Prostate gland (tissue), 2 donors: ENCODE data around the gene TGIF2. TPM values are rescaled to one million over a fixed set of nuclear protein-coding genes. Genes with fewer than 3 reads are reported as not detected.

Source experiments
- DNase-seq: peaks from one replicate; pipeline ENCODE4 v3.0.0-alpha.2; 2019; ENCODE audit warnings: low spot score
- H3K27ac ChIP-seq, 2 donors: fragments of 200-600 bp; sonication (generic); 2 replicates each; pipeline ENCODE4 v1.5.1; 2017 to 2019
- H3K27me3 ChIP-seq: fragments of 200-600 bp; sonication (generic); replicated peaks from 2 replicates; pipeline ENCODE4 v1.5.1; 2019; ENCODE audit not compliant: insufficient read depth
- H3K36me3 ChIP-seq, 2 donors: fragments of 200-600 bp; sonication (generic); 1 replicate in 1 of 2; 2 replicates in 1 of 2; pipeline versions ENCODE4 v1.5.1 to v1.8.1; 2017 to 2019
- H3K4me1 ChIP-seq: fragments of 200-600 bp; sonication (generic); replicated peaks from 2 replicates; pipeline ENCODE4 v1.5.1; 2019
- H3K4me3 ChIP-seq, 2 donors: fragments of 200-600 bp; sonication (generic); 2 replicates each; pipeline ENCODE4 v1.5.1; 2017 to 2019
- H3K9me3 ChIP-seq: fragments of 200-600 bp; sonication (generic); 2 replicates; pipeline ENCODE4 v1.5.1; 2017
- POLR2A ChIP-seq: fragments of 450-650 bp; IDR thresholded peaks from one replicate; pipeline ENCODE4 v1.6.1; 2016; ENCODE audit warnings: antibody characterized with exemption, mild to moderate bottlenecking
- POLR2AphosphoS5 ChIP-seq: sonication (generic); formaldehyde crosslinking; IDR thresholded peaks from one replicate; pipeline ENCODE4 v1.6.1; 2017; ENCODE audit warnings: antibody characterized with exemption
- WGBS: methylation state at CpG from one replicate; pipeline ENCODE4 v1.1.5; 2018; 5-methylcytosine and 5-hydroxymethylcytosine counted together
- intact Hi-C: fragments of 100-400 bp; cut with DNase I; formaldehyde crosslinking; loops from one replicate; pipeline ENCODE4 v1.14.2; 2022
- total RNA-seq, 2 donors: library from RNA; depleted of rRNA; stranded (reverse); fragments of >200 nt; gene quantifications; one replicate each; pipeline ENCODE4 v1.1.0, GENCODE V29; 2016
- TF ChIP-seq, protein P1 (sequence below), 4 experiments: fragments of 200-600 bp in 2 of 4; fragments of 450-650 bp in 2 of 4; sonication (generic) in 2 of 4; IDR thresholded peaks; 1 replicate in 3 of 4; 2 replicates in 1 of 4; pipeline ENCODE4 v1.5.1; 2016 to 2019; ENCODE audit warnings: antibody characterized with exemption in 4 of 4, mild to moderate bottlenecking in 2 of 4, moderate library complexity in 2 of 4

Gene TGIF2
- total RNA-seq, 2 donors from 2014 or later = 16.7 to 34.8 TPM

DNA sequence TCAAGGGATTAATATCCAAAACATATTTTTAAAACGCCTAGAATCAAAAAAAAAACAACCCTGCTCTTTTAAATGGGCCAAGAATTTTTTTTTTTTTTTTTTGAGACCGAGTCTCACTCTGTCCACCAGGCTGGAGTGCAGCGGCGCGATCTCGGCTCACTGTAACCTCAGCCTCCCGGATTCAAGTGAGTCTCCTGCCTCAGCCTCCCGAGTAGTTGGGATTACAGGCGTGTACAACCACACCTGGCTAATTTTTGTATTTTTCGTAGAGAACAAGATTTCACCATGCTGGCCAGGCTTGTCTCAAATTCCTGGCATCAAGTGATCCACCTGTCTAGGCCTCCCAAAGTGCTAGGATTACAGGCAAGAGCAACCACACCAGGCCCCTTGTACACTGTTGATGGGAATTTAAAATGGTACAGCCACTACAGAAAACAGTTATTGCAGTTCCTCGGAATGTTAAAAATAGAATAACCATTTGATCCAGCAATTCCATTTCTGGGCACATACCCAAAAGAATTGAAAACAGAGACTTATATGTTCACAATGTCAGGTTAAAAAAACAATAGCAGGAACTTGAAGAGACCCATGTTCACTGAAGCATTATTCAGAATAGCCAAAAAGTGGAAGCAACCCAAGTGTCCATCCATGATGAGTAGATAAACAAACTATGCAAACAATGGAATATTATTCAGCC lies 35.2 kb upstream of the TGIF2 start:
- Histone ChIP-seq H3K9me3 (no peaks in the 10 kb centered on the region), H3K27me3 (no peaks in the 10 kb centered on the region), H3K27ac (peak overlapping the region; percentile 33 to 51), H3K4me1 (no peaks in the 10 kb centered on the region), H3K36me3 (no peaks in the 10 kb centered on the region), H3K4me3 (no peak overlapping the region)
- intact Hi-C loops = no loop called here
- DNase-seq = no peak
- WGBS = 71% methylated on average over 11 of the region's 11 CpGs
- TF ChIP-seq POLR2A (no peak), POLR2AphosphoS5 (peak; percentile 42)

DNA sequence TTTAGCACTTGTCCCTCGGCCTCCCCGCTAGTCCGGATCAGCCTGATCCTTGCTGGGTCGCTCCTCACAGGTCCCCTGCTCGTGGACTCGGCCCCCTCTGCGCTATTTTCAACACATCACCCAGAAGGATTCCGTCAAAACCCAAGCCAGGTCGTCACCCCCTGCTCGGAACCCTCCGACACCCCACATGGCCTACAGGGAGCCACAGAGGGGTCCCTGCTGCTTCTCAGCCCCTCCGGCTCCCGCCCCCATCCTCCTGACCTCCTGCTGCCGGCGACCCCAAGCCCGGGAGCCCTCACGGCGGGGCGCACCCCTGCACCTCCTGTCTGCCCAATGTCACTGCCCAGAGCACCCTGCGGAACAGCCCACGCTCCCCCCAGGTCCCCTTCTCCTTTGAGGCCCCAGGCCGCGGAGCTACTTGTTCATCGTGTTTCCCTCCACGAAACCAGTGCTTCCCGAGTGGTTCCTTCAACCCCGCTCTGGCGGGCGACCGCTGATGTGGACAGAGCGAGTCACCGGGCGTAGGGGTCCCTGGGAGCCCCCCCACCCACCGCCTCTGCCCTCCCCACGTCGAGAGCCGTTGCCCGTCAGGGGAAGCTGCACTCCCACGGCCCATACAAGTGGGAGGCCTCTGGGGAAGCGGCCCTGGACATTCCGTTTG lies 32.7 kb upstream of the TGIF2 start:
- H3K4me1 ChIP-seq = no peaks in the 10 kb centered on the region
- H3K9me3 ChIP-seq = no peaks in the 10 kb centered on the region
- 41% methylated on average over 39 of the region's 41 CpGs for WGBS
- H3K36me3 ChIP-seq = no peaks in the 10 kb centered on the region
- peak overlapping the region; percentile 45 to 68 for H3K4me3 ChIP-seq
- H3K27me3 ChIP-seq = no peaks in the 10 kb centered on the region
- intact Hi-C loops = no loop called here
- peak overlapping the region; percentile 81 to 95 for H3K27ac ChIP-seq
- no peak for DNase-seq
- TF ChIP-seq POLR2AphosphoS5 (no peak), POLR2A (no peak)
- TF ChIP-seq, protein P1, sequence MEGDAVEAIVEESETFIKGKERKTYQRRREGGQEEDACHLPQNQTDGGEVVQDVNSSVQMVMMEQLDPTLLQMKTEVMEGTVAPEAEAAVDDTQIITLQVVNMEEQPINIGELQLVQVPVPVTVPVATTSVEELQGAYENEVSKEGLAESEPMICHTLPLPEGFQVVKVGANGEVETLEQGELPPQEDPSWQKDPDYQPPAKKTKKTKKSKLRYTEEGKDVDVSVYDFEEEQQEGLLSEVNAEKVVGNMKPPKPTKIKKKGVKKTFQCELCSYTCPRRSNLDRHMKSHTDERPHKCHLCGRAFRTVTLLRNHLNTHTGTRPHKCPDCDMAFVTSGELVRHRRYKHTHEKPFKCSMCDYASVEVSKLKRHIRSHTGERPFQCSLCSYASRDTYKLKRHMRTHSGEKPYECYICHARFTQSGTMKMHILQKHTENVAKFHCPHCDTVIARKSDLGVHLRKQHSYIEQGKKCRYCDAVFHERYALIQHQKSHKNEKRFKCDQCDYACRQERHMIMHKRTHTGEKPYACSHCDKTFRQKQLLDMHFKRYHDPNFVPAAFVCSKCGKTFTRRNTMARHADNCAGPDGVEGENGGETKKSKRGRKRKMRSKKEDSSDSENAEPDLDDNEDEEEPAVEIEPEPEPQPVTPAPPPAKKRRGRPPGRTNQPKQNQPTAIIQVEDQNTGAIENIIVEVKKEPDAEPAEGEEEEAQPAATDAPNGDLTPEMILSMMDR (IDR thresholded peaks at IDR 0.05) = no peak

DNA sequence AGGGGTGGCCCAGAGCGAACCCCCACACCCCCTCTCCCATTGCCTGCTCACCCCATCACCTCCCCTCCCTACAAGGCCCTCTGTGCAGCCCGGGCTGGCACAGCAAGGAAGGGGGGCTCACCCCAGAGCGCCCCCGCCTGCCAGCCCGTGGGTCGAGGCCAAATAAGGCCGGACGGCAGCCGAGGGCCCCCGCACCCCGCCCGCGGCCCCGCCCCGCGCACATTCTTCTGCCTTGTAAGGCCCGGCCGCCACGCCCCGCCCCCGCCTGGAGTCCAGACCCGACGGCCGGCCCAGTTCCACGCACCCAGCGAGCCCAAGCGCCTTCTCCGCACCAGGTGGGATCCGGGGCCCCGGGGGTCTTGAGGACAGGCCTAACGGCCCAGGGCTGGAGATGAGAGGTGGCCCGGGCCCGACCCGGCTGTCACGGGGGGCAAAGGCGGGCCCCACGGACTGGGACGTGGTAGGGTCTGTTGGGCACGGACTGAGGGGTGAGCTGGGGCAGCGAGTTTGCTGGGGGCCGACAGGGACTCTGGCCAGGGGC lies 32.1 kb upstream of the TGIF2 start, which contains the start of gene MYL9:
TSS of gene MYL9 (plus strand) at position 293 of the 541 bp plus-strand sequence. CDS start 3,366 bp downstream, outside the sequence.
- Histone ChIP-seq H3K4me3 (peak within 1 kb of the TSS; percentile 45 to 68), H3K36me3 (no peaks in the 10 kb centered on the region), H3K4me1 (no peaks in the 10 kb centered on the region), H3K9me3 (no peaks in the 10 kb centered on the region), H3K27me3 (no peaks in the 10 kb centered on the region), H3K27ac (peak within 1 kb of the TSS; percentile 81 to 95)
- 2% methylated on average over 20 of the region's 41 CpGs for WGBS
- peak; percentile 86 for DNase-seq
- intact Hi-C loops = no loop called here
- TF ChIP-seq, protein P1 (IDR thresholded peaks at IDR 0.05) = no peak
- TF ChIP-seq POLR2A = peak; percentile 28
- peak; percentile 26 for TF ChIP-seq POLR2AphosphoS5

DNA sequence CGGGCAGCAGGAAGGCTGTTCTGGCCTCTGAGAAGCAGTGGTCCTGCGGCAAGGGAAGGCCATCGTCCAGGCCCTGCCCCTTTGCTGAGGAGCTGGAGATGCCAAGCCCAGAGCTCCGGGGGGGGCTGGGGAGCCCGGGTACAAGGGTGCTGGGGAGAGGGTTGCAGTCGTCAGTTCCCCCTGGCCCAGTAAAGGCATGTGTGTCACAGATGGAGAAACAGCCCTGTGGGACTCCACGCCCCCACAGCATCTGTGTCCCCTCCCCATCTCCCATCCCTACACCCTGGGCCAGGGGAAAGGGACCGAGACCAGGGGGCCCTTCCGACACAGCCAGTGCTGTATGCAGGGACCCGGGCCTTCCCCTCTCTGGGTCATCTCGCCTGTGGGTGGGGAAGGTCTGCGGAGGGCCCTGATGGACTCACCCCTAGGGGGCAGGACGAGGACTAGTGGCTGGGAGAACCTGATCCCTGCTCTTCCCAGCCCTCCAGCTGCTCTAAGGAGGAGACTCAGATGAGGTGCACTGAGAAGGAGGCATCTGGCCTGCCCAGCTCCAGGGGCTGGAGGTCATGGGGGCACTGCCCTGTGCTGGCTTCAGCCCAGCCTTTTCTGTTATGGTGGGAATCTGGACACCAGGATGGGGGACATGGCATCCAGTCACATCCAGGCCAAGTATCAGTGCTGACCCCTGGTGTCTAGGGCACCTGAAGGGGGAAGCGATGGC lies 31.5 kb upstream of the TGIF2 start:
- Histone ChIP-seq H3K4me1 (no peaks in the 10 kb centered on the region), H3K27ac (peak overlapping the region; percentile 81 to 95), H3K9me3 (no peaks in the 10 kb centered on the region), H3K4me3 (peak overlapping the region; percentile 45 to 68), H3K36me3 (no peaks in the 10 kb centered on the region), H3K27me3 (no peaks in the 10 kb centered on the region)
- 12% methylated on average over 14 of the region's 14 CpGs for WGBS
- DNase-seq = no peak
- TF ChIP-seq POLR2A = no peak
- TF ChIP-seq, protein P1 (IDR thresholded peaks at IDR 0.05) = peak in 3 of 4 experiments; percentile 15 to 55 (median 49)
- TF ChIP-seq POLR2AphosphoS5 = no peak
- intact Hi-C loops = loop anchor here (2.0 kb wide), 1 partner anchor 79 kb away; no protein-coding TSS in a partner anchor
